ENCODE results near the gene ORAI3.
A peak's percentile ranks its signal among the peaks of the same experiment; 100 is the strongest.

ORAI3 gene

DNA sequence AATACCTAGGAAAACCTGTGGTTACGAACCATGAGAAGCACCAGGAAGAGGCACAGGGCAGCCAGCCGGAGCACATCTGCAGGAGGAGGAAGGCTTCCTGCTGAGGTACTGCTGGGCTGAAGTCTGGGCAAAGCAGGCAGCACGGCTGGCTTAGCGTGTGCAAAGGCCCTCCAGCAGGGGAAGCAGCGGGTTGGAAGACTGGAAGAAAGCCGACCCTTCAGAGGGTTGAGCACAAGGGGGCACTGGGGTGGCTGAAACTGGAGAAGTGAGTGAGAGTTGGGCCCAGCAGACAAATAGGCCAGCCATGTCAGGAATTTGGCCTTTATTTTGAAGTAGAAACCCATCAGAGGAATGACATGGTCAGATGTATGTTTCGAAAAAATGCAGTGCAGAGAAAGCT, 24.0 kb downstream of the ORAI3 start:
- peaks cover 42% of the 10 kb centered on the region for H3K4me1 Mint-ChIP-seq
- no peaks in the 10 kb centered on the region for H3K27me3 Mint-ChIP-seq
- H3K4me3 Mint-ChIP-seq, result no peak overlapping the region
- peak overlapping the region; percentile 90 for H3K27ac Mint-ChIP-seq (ENCODE audit: low read depth)
- DNase-seq (ENCODE audit: low spot score in 2 of 2) (no peak), ATAC-seq (replicated peaks; ENCODE audit: extremely low read depth, poor library complexity, severe bottlenecking) (no peak)
- no peaks in the 10 kb centered on the region for H3K9me3 Mint-ChIP-seq
- peaks cover 66% of the 10 kb centered on the region for H3K36me3 Mint-ChIP-seq (ENCODE audit: insufficient read depth)

GRCh38 chr16:30974348-30974747, 25.5 kb downstream of the ORAI3 start:
- Mint-ChIP-seq H3K9me3 (no peaks in the 10 kb centered on the region), H3K4me1 (peaks cover 45% of the 10 kb centered on the region), H3K36me3 (ENCODE audit: insufficient read depth) (peaks cover 60% of the 10 kb centered on the region), H3K4me3 (no peak overlapping the region), H3K27ac (ENCODE audit: low read depth) (peak overlapping the region; percentile 45), H3K27me3 (no peaks in the 10 kb centered on the region)
- no peak for DNase-seq (ENCODE audit: low spot score in 2 of 2)
- no peak for ATAC-seq (replicated peaks; ENCODE audit: extremely low read depth, poor library complexity, severe bottlenecking)

GRCh38 chr16:30976486-30976885, 27.6 kb downstream of the ORAI3 start:
- Mint-ChIP-seq H3K27me3 (no peaks in the 10 kb centered on the region), H3K9me3 (no peaks in the 10 kb centered on the region), H3K4me3 (no peak overlapping the region), H3K4me1 (peaks cover 37% of the 10 kb centered on the region), H3K36me3 (ENCODE audit: insufficient read depth) (peaks cover 55% of the 10 kb centered on the region), H3K27ac (ENCODE audit: low read depth) (no peak overlapping the region)
- ATAC-seq (replicated peaks; ENCODE audit: extremely low read depth, poor library complexity, severe bottlenecking) (no peak), DNase-seq (ENCODE audit: low spot score in 2 of 2) (no peak)

GRCh38 chr16:30977502-30977901, 28.6 kb downstream of the ORAI3 start:
- Mint-ChIP-seq H3K36me3 (ENCODE audit: insufficient read depth) (peaks cover 48% of the 10 kb centered on the region), H3K27me3 (no peaks in the 10 kb centered on the region), H3K4me3 (no peak overlapping the region), H3K4me1 (peaks cover 37% of the 10 kb centered on the region), H3K27ac (ENCODE audit: low read depth) (peak overlapping the region; percentile 4), H3K9me3 (no peaks in the 10 kb centered on the region)
- no peak for DNase-seq (ENCODE audit: low spot score in 2 of 2)
- no peak for ATAC-seq (replicated peaks; ENCODE audit: extremely low read depth, poor library complexity, severe bottlenecking)

DNA sequence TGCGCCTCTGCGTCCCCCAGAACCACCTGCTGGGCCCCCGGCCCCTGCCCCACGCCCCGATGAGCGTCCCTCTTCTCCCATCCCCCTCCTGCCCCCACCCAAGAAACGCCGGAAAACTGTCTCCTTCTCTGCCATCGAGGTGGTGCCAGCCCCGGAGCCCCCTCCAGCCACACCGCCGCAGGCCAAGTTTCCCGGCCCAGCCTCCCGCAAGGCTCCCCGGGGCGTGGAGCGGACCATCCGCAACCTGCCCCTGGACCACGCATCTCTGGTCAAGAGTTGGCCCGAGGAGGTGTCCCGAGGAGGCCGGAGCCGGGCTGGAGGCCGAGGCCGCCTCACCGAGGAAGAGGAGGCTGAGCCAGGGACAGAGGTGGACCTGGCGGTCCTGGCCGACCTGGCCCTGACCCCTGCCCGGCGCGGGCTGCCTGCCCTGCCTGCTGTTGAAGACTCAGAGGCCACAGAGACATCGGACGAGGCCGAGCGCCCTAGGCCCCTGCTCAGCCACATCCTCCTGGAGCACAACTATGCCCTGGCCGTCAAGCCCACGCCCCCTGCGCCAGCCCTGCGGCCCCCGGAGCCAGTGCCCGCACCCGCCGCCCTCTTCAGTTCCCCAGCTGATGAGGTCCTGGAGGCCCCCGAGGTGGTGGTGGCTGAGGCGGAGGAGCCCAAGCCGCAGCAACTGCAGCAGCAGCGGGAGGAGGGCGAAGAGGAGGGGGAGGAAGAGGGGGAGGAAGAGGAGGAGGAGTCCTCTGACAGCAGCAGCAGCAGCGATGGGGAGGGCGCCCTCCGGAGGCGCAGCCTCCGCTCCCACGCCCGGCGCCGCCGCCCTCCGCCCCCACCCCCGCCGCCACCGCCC, 30.5 kb downstream of the ORAI3 start:
- Mint-ChIP-seq H3K36me3 (ENCODE audit: insufficient read depth) (peaks cover 31% of the 10 kb centered on the region), H3K4me1 (peaks cover 22% of the 10 kb centered on the region)
- ATAC-seq (replicated peaks; ENCODE audit: extremely low read depth, poor library complexity, severe bottlenecking), result no peak

DNA sequence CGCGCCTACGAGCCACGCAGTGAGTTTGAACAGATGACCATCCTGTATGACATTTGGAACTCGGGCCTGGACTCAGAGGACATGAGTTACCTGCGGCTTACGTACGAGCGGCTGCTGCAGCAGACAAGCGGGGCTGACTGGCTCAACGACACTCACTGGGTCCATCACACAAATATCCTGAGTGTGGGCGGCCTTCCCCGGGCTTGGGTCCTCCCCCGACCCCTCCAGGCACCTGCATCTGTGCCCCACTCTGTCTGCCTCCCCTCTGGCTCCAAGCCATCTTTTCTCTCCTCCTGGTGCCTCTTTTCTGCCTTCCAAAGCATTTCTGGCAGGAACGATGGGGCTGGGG, 31.1 kb downstream of the ORAI3 start:
- Mint-ChIP-seq H3K27ac (ENCODE audit: low read depth) (no peak overlapping the region), H3K27me3 (no peaks in the 10 kb centered on the region), H3K4me1 (peaks cover 21% of the 10 kb centered on the region), H3K36me3 (ENCODE audit: insufficient read depth) (peaks cover 30% of the 10 kb centered on the region), H3K9me3 (no peaks in the 10 kb centered on the region), H3K4me3 (no peak overlapping the region)
- ATAC-seq (replicated peaks; ENCODE audit: extremely low read depth, poor library complexity, severe bottlenecking) (no peak), DNase-seq (ENCODE audit: low spot score in 2 of 2) (no peak)

More for the DNA sequence above, 30.5 kb downstream of the ORAI3 start:
- Mint-ChIP-seq H3K4me3 (no peak overlapping the region), H3K9me3 (no peaks in the 10 kb centered on the region), H3K27ac (ENCODE audit: low read depth) (no peak overlapping the region), H3K27me3 (no peaks in the 10 kb centered on the region)
- DNase-seq (ENCODE audit: low spot score in 2 of 2), result no peak

- peaks cover 29% of the 10 kb centered on the region for H3K36me3 Mint-ChIP-seq (ENCODE audit: insufficient read depth)
- no peaks in the 10 kb centered on the region for H3K27me3 Mint-ChIP-seq
- no peaks in the 10 kb centered on the region for H3K9me3 Mint-ChIP-seq
- no peak overlapping the region for H3K27ac Mint-ChIP-seq (ENCODE audit: low read depth)
- peaks cover 21% of the 10 kb centered on the region for H3K4me1 Mint-ChIP-seq
- H3K4me3 Mint-ChIP-seq, result no peak overlapping the region
- ATAC-seq (replicated peaks; ENCODE audit: extremely low read depth, poor library complexity, severe bottlenecking), result no peak
- no peak for DNase-seq (ENCODE audit: low spot score in 2 of 2)
These were observed 31.6 kb downstream of the ORAI3 start for GRCh38 chr16:30980434-30980833.

DNA sequence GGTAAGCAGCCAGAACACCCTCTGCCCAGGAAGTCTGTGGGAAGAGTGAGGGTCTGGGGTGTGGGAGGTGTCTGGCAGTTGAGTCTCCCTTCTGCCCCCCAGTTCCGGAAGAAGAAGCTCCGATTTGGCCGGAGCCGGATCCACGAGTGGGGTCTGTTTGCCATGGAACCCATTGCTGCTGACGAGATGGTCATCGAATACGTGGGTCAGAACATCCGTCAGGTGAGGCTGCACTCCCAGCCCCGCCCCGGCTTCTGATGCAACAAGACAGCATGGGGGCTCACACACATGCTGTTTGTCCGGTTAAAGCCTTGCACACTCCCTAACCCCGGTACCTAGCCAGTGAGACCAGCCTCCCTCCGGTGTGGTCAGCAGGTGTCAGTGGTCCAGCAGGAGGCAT, 32.1 kb downstream of the ORAI3 start:
- Mint-ChIP-seq H3K36me3 (ENCODE audit: insufficient read depth) (peaks cover 27% of the 10 kb centered on the region), H3K27me3 (no peaks in the 10 kb centered on the region), H3K27ac (ENCODE audit: low read depth) (no peak overlapping the region), H3K9me3 (no peaks in the 10 kb centered on the region), H3K4me1 (peaks cover 17% of the 10 kb centered on the region), H3K4me3 (no peak overlapping the region)
- no peak for DNase-seq (ENCODE audit: low spot score in 2 of 2)
- ATAC-seq (replicated peaks; ENCODE audit: extremely low read depth, poor library complexity, severe bottlenecking), result no peak

DNA sequence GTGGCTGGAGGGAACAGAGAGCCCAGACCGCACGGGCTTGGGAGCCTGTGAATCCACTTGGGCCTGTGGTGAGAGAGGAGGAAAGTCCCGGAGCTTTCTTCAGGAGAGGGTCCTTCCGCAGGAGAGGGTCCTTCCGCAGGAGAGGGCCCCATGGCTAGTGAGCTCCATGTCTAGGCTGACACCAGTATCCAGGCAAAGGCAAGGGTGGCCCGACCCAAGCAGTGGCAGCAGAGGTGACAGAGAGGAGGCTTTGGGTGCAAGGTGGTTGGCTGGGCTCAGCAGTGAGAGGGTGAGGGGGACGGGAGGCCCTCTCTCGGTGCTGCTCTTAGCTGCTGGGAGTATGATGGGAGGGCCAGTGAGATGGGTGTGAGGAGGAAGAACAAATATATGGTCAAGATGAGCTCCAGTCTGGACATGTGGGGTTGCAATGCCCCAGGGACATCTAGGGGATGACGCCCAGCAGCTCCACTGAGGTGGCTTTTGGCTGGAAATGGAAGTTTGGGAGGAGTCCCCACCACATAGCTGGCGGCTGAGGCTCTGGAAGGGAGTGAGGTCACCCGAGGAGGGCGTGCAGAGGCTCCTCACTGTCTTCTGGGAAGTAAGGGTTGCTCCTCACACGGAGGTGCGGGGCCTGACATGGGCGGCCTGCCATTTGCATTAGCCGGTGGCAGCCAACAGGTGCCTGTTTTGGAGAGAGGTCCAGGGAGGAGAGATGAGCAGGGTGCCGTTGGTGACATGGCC, 33.9 kb downstream of the ORAI3 start:
- Mint-ChIP-seq H3K4me3 (no peak overlapping the region), H3K27ac (ENCODE audit: low read depth) (peak overlapping the region; percentile 61), H3K9me3 (no peaks in the 10 kb centered on the region), H3K36me3 (ENCODE audit: insufficient read depth) (peaks cover 18% of the 10 kb centered on the region), H3K4me1 (peaks cover 5% of the 10 kb centered on the region), H3K27me3 (no peaks in the 10 kb centered on the region)
- DNase-seq (ENCODE audit: low spot score in 2 of 2), result no peak
- no peak for ATAC-seq (replicated peaks; ENCODE audit: extremely low read depth, poor library complexity, severe bottlenecking)

- ATAC-seq (replicated peaks; ENCODE audit: extremely low read depth, poor library complexity, severe bottlenecking) (no peak), DNase-seq (ENCODE audit: low spot score in 2 of 2) (no peak)
- no peak overlapping the region for H3K4me3 Mint-ChIP-seq
- H3K36me3 Mint-ChIP-seq (ENCODE audit: insufficient read depth), result peaks cover 16% of the 10 kb centered on the region
- no peaks in the 10 kb centered on the region for H3K27me3 Mint-ChIP-seq
- peak overlapping the region; percentile 61 for H3K27ac Mint-ChIP-seq (ENCODE audit: low read depth)
- peaks cover 4% of the 10 kb centered on the region for H3K4me1 Mint-ChIP-seq
- H3K9me3 Mint-ChIP-seq, result no peaks in the 10 kb centered on the region
These were observed 34.5 kb downstream of the ORAI3 start for GRCh38 chr16:30983289-30983889.

DNA sequence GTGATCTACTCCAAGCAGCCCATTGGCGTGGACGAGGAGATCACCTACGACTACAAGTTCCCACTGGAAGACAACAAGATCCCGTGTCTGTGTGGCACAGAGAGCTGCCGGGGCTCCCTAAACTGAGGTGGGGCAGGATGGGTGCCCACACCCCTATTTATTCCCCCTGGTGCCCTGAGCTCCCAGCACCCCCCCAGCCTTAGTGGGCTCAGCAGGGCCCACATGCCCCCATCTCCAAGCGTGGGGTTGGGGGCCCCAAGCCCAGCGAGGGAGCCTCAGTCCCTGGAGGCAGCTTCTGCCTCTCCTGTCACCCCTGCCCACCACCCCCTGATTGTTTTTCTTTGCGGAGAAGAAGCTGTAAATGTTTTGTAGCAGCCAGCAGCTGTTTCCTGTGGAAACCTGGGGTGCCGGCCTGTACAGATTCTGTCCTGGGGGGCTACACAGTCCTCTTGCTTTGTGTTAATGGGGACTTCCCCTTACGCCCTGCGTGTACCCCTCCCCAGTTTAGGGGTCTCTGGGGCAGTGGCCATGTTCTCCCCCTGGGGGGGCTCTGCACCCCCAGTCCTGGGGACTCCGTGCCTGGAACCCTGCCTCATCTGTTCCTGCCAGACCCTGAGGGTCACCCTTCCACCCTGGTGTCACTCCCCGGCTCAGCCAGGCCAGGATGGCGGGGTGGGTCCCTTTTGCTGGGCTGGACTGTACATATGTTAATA, 35.2 kb downstream of the ORAI3 start:
- DNase-seq (ENCODE audit: low spot score in 2 of 2) (no peak), ATAC-seq (replicated peaks; ENCODE audit: extremely low read depth, poor library complexity, severe bottlenecking) (no peak)
- H3K36me3 Mint-ChIP-seq (ENCODE audit: insufficient read depth), result peaks cover 12% of the 10 kb centered on the region
- no peak overlapping the region for H3K4me3 Mint-ChIP-seq
- no peaks in the 10 kb centered on the region for H3K27me3 Mint-ChIP-seq
- H3K9me3 Mint-ChIP-seq, result no peaks in the 10 kb centered on the region
- no peaks in the 10 kb centered on the region for H3K4me1 Mint-ChIP-seq
- peak overlapping the region; percentile 61 for H3K27ac Mint-ChIP-seq (ENCODE audit: low read depth)

DNA sequence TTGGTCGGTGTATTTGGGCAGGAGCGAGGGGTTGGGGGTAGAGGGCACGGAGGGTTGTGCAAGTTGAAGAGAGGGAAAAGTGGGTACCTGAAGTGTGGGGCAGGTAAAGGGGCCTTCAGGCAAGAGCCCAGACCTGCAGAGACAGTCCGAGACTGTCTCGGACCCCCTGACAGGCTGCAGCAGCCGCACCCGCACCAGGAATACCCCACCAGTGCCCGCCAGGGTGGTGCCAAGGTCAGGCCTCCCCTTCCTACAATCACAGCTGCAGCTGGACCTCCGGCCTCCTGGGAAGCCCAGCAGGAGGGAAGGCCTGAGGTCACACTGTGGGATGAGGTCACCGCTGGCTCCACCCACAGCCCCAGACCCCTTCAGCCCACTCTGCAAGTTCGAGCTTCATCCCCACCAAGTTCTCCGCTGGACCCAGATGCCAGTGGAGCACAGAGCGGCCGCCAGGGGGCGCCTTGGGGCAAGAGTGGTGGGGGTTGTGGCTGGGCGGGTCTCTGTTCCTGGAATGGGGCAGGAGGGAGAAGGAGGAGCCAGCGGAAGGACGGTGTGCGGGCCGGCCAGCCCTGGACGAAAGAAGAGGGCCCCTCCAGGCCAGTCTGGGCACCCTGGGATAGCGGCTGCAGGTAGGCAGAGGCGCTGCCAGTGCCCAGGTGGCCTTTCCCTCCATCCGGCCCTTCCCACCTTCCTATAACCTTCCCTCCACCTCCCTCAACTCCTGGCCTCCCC, 36.0 kb downstream of the ORAI3 start, which contains the start of gene HSD3B7:
TSS of gene HSD3B7 (plus strand) at position 539 of the 732 bp plus-strand sequence. CDS start 452 bp downstream, outside the sequence.
- DNase-seq (ENCODE audit: low spot score in 2 of 2) (peak; percentile 58 to 67), ATAC-seq (replicated peaks; ENCODE audit: extremely low read depth, poor library complexity, severe bottlenecking) (peak; percentile 63)
- Mint-ChIP-seq H3K27ac (ENCODE audit: low read depth) (no peak within 1 kb of the TSS), H3K4me1 (no peaks in the 10 kb centered on the region), H3K27me3 (no peaks in the 10 kb centered on the region), H3K9me3 (no peaks in the 10 kb centered on the region), H3K4me3 (no peak within 1 kb of the TSS), H3K36me3 (ENCODE audit: insufficient read depth) (peaks cover 11% of the 10 kb centered on the region)
